PC-9 (cell line): ENCODE measurements around the gene FKBP7. TPM values are rescaled to one million over a fixed set of nuclear protein-coding genes. Genes with fewer than 3 reads are reported as not detected.

Source experiments
- BruUV-seq: library from RNA; stranded (reverse); fragments of 400-500 nt; replicated peaks from 2 replicates; lab custom pipeline; 2021; lab: Mats Ljungman, UMichigan
- CTCF ChIA-PET: fragments of 300-600 bp; sonication (Branson Sonifier 250); formaldehyde crosslinking; loops from one replicate; lab custom pipeline; 2022; ENCODE audit warnings: antibody characterized with exemption; lab: Charles Lee
- POLR2A ChIA-PET: fragments of 300-600 bp; sonication (Branson Sonifier 250); formaldehyde crosslinking; loops from one replicate; lab custom pipeline; 2022; ENCODE audit warnings: antibody characterized with exemption; ENCODE audit not compliant: unreplicated experiment; lab: Charles Lee
- DNase-seq, 2 experiments: peaks; one replicate each; pipeline versions ENCODE4 v3.0.0 to v3.0.0-alpha.2; 2015 to 2022; ENCODE audit warnings: mixed read lengths in 1 of 2
- H2AFZ ChIP-seq: fragments of 200-600 bp; sonication (generic); 2 replicates; pipeline ENCODE4 v1.8.1; 2017; ENCODE audit warnings: antibody characterized with exemption
- H3F3A ChIP-seq: fragments of 200-600 bp; sonication (generic); 2 replicates; pipeline ENCODE4 v1.8.1; 2017; ENCODE audit warnings: antibody characterized with exemption, mild to moderate bottlenecking, low read depth; ENCODE audit not compliant: insufficient read depth
- H3K27ac ChIP-seq: fragments of 200-600 bp; sonication (generic); 2 replicates; pipeline ENCODE4 v1.6.1; 2016; ENCODE audit warnings: mixed run types
- H3K27me3 ChIP-seq: fragments of 200-600 bp; sonication (generic); 2 replicates; pipeline ENCODE4 v1.6.1; 2016; ENCODE audit warnings: low read depth, mixed run types; ENCODE audit not compliant: insufficient read depth
- H3K36me3 ChIP-seq: fragments of 200-600 bp; sonication (generic); 2 replicates; pipeline ENCODE4 v1.6.1; 2016; ENCODE audit warnings: low read depth, mixed run types
- H3K4me1 ChIP-seq: fragments of 200-600 bp; sonication (generic); replicated peaks from 2 replicates; pipeline ENCODE4 v1.6.1; 2016; ENCODE audit warnings: mixed run types; ENCODE audit not compliant: insufficient read depth
- H3K4me2 ChIP-seq: fragments of 200-600 bp; sonication (generic); 2 replicates; pipeline ENCODE4 v1.6.1; 2017; ENCODE audit warnings: mixed run types
- H3K4me3 ChIP-seq: fragments of 200-600 bp; sonication (generic); 2 replicates; pipeline ENCODE4 v1.6.1; 2016; ENCODE audit warnings: mixed run types
- H3K79me2 ChIP-seq: fragments of 200-600 bp; sonication (generic); 2 replicates; pipeline ENCODE4 v1.6.1; 2017; ENCODE audit warnings: low read depth, mixed run types
- H3K9me2 ChIP-seq: fragments of 200-600 bp; sonication (generic); 2 replicates; pipeline ENCODE4 v1.8.1; 2017; ENCODE audit warnings: mild to moderate bottlenecking; ENCODE audit not compliant: insufficient read depth
- H3K9me3 ChIP-seq: fragments of 200-600 bp; sonication (generic); 2 replicates; pipeline ENCODE4 v1.8.1; 2016; ENCODE audit warnings: low read depth; ENCODE audit not compliant: insufficient read depth
- H4K20me1 ChIP-seq: fragments of 200-600 bp; sonication (generic); 2 replicates; pipeline ENCODE4 v1.8.1; 2017; ENCODE audit not compliant: insufficient read depth
- EZH2 ChIP-seq: fragments of 200-600 bp; sonication (generic); IDR thresholded peaks from 2 replicates; pipeline ENCODE4 v1.8.0; 2017; ENCODE audit warnings: antibody characterized with exemption, low read depth
- intact Hi-C: fragments of 100-400 bp; cut with micrococcal nuclease; formaldehyde crosslinking; loops from one replicate; pipeline ENCODE4 v1.10.0; 2022; ENCODE audit not compliant: unreplicated experiment
- total RNA-seq: library from RNA; stranded (reverse); gene quantifications from 2 replicates; pipeline ENCODE4 v1.2.3, GENCODE V29; 2021
- TF ChIP-seq, protein P1 (sequence below): fragments of 200-600 bp; sonication (generic); conservative IDR thresholded peaks from 2 replicates; pipeline ENCODE4 v1.6.1; 2017; ENCODE audit warnings: mixed run types, antibody characterized with exemption, mild to moderate bottlenecking, moderate library complexity

The FKBP7 gene
- total RNA-seq, 1 experiment from 2014 or later = 6.1 TPM

DNA sequence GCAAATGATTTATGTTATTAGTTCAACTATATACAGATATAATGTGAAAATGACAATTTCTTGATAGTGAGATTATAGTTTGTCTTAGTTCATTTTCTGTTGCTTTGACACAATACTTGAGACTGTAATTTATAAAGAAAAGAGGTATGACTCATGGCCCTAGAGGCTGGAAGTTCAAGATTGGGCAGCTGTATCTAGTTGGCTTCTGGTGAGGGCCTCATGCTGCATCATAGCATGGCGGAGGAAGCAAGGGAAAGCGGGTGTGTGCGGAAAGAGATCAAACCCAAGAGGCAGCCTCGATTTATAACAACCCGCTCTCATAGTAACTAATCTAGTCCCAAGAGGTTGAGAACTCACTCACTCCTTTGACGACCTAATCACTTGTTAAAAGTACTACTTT is 13.2 kb upstream of the FKBP7 start:
- POLR2A ChIA-PET = no interaction called here
- Histone ChIP-seq H3K27ac (no peak overlapping the region), H3K4me2 (no peak overlapping the region), H3K4me3 (no peak overlapping the region), H3F3A (no peaks in the 10 kb centered on the region; the same call in 1 of the 2 replicates), H4K20me1 (peaks cover 37% of the 10 kb centered on the region), H3K27me3 (no peaks in the 10 kb centered on the region), H3K79me2 (peaks cover 33% of the 10 kb centered on the region), H3K4me1 (no peaks in the 10 kb centered on the region), H3K9me2 (no peaks in the 10 kb centered on the region), H3K9me3 (no peaks in the 10 kb centered on the region), H3K36me3 (peaks cover 76% of the 10 kb centered on the region), H2AFZ (no peak overlapping the region)
- intact Hi-C loops = no loop called here
- no peak for DNase-seq
- BruUV-seq = no TSS peak
- no peak for TF ChIP-seq EZH2
- TF ChIP-seq, protein P1, sequence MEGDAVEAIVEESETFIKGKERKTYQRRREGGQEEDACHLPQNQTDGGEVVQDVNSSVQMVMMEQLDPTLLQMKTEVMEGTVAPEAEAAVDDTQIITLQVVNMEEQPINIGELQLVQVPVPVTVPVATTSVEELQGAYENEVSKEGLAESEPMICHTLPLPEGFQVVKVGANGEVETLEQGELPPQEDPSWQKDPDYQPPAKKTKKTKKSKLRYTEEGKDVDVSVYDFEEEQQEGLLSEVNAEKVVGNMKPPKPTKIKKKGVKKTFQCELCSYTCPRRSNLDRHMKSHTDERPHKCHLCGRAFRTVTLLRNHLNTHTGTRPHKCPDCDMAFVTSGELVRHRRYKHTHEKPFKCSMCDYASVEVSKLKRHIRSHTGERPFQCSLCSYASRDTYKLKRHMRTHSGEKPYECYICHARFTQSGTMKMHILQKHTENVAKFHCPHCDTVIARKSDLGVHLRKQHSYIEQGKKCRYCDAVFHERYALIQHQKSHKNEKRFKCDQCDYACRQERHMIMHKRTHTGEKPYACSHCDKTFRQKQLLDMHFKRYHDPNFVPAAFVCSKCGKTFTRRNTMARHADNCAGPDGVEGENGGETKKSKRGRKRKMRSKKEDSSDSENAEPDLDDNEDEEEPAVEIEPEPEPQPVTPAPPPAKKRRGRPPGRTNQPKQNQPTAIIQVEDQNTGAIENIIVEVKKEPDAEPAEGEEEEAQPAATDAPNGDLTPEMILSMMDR = no peak
- CTCF ChIA-PET = no interaction called here

DNA sequence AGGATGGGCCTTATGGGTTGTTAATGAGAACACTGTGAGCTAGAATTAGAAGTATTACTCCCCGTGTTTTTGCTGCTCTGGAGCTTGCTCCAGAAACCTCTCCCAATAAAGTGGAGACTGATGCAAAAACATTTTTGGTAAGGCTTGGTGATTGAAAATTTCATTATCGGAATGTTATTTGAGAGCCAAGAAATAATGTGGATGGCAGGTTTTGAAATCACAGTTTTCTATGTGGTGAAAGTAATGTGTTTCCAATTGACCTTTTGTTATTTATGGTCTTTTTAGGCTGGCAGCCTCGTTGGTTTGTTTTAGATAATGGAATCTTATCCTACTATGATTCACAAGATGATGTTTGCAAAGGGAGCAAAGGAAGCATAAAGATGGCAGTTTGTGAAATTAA is 7.0 kb upstream of the FKBP7 start:
- Histone ChIP-seq H3K36me3 (peaks cover 38% of the 10 kb centered on the region), H4K20me1 (peaks cover 75% of the 10 kb centered on the region), H3K9me3 (no peaks in the 10 kb centered on the region), H3K4me2 (no peak overlapping the region), H3K9me2 (no peaks in the 10 kb centered on the region), H3K27ac (no peak overlapping the region), H3K4me3 (no peak overlapping the region), H3K79me2 (peaks cover 94% of the 10 kb centered on the region), H3K4me1 (peaks cover 36% of the 10 kb centered on the region), H3K27me3 (no peaks in the 10 kb centered on the region), H3F3A (no peaks in the 10 kb centered on the region), H2AFZ (no peak overlapping the region)
- CTCF ChIA-PET = interaction anchor here (0.5 kb wide), 1 partner anchor 34 kb away, joined by 6 read pairs; no protein-coding TSS in a partner anchor
- DNase-seq = no peak
- intact Hi-C loops = loop anchor here (2.0 kb wide), 1 partner anchor 17 kb away; no protein-coding TSS in a partner anchor
- no peak for TF ChIP-seq EZH2
- no TSS peak for BruUV-seq
- POLR2A ChIA-PET = interaction anchor here (0.6 kb wide), 1 partner anchor 34 kb away, joined by 3 read pairs; the partner anchor contains the start of genes PJVK and PRKRA

DNA sequence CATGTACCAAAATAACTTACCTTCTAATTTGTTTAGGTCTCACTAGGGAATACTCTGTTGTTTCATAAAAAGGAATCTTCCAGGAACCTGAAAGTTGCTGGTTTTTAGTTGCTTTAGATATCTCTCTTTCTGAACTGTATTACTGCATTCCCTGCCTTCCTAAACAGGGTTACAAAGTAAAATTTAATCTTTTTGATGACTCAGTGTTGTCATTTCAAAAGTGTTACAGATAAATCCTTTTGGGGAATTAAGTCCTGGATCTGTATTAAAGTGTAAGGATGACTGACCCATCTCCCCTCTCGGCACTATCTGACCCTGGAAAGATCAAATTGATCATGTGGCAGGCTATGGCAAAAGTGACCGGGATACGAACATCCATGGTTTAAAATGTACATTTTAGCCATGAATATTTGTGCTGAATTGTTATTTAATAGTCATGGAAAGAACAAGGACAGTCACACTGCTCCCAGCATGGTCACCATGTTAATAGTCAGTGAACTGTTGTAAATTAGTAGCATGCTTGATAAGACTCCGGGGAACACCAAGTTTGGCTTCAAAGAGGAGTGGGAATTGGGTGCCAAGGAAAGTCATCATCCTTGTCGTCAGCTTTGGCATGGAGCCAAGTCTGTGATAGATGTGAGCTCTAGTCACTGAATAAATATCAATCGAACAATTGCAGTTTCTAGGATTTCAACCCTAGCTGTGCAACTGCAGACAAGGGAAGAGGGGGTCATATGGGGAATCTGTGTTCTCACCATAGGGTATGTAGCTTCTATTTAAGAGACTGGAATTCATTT is 6.0 kb upstream of the FKBP7 start:
- H3K79me2 ChIP-seq = peaks cover 88% of the 10 kb centered on the region
- peak overlapping the region; percentile 96; the same call in 1 of the 2 replicates for H3K4me2 ChIP-seq
- ChIA-PET CTCF (no interaction called here), POLR2A (no interaction called here)
- peaks cover 6% of the 10 kb centered on the region for H3F3A ChIP-seq
- H3K9me2 ChIP-seq = no peaks in the 10 kb centered on the region
- no peaks in the 10 kb centered on the region for H3K9me3 ChIP-seq
- H3K4me1 ChIP-seq = peaks cover 41% of the 10 kb centered on the region
- no peak overlapping the region for H2AFZ ChIP-seq
- H3K36me3 ChIP-seq = peaks cover 29% of the 10 kb centered on the region
- DNase-seq = peak in 1 of 2 experiments; percentile 48
- peaks cover 66% of the 10 kb centered on the region for H4K20me1 ChIP-seq
- no peak overlapping the region for H3K27ac ChIP-seq
- no peaks in the 10 kb centered on the region for H3K27me3 ChIP-seq
- no peak for TF ChIP-seq EZH2
- TF ChIP-seq, protein P1 = no peak
- no TSS peak for BruUV-seq
- intact Hi-C loops = loop anchor here (2.0 kb wide), 1 partner anchor 18 kb away; no protein-coding TSS in a partner anchor
- no peak overlapping the region for H3K4me3 ChIP-seq
